Measurements from ENCODE around the gene ITGA3.

GRCh38 chr17:50046179-50046578, 9.7 kb upstream of the ITGA3 start:
- TF ChIP-seq CTCF (IDR thresholded peaks at IDR 0.05) (no peak), POLR2A (IDR thresholded peaks at IDR 0.05) (no peak)

All from testis (tissue), 2 donors.